Renal cortical epithelial cell (primary cell): ENCODE measurements around the gene KCNQ1. TPM values are rescaled to one million over a fixed set of nuclear protein-coding genes. Genes with fewer than 3 reads are reported as not detected.

Experiments used
- DNase-seq: peaks from one replicate; pipeline ENCODE4 v3.0.0-alpha.2; 2011; ENCODE audit warnings: low read depth
- total RNA-seq: library from RNA; depleted of rRNA; stranded (reverse); fragments of >200 nt; gene quantifications from 2 replicates; pipeline ENCODE4 v1.2.3, GENCODE V29; 2014

The KCNQ1 gene
- total RNA-seq, 1 donor from 2014 or later, result 1.1 TPM

- no peak for DNase-seq
These were observed 109.1 kb downstream of the KCNQ1 start for GRCh38 chr11:2553886-2554285.

- no peak for DNase-seq
These were observed 109.8 kb downstream of the KCNQ1 start for GRCh38 chr11:2554338-2555207.

GRCh38 chr11:2555336-2555735 lies 110.5 kb downstream of the KCNQ1 start:
- no peak for DNase-seq

- DNase-seq, result no peak
These were observed 111.1 kb downstream of the KCNQ1 start for GRCh38 chr11:2555891-2556290.

GRCh38 chr11:2557381-2557780 lies 112.6 kb downstream of the KCNQ1 start:
- no peak for DNase-seq

- DNase-seq, result no peak
These were observed 113.6 kb downstream of the KCNQ1 start for GRCh38 chr11:2558397-2558796.

- no peak for DNase-seq
These were observed 114.2 kb downstream of the KCNQ1 start for GRCh38 chr11:2558861-2559526.

- no peak for DNase-seq
These were observed 114.9 kb downstream of the KCNQ1 start for GRCh38 chr11:2559527-2560311.

GRCh38 chr11:2561696-2562581 lies 117.1 kb downstream of the KCNQ1 start:
- no peak for DNase-seq

- DNase-seq, result no peak
These were observed 118.0 kb downstream of the KCNQ1 start for GRCh38 chr11:2562890-2563212.

GRCh38 chr11:2563213-2564007 lies 118.6 kb downstream of the KCNQ1 start:
- DNase-seq, result no peak

GRCh38 chr11:2564008-2564530 lies 119.3 kb downstream of the KCNQ1 start:
- DNase-seq, result no peak

GRCh38 chr11:2564588-2565425 lies 120.0 kb downstream of the KCNQ1 start:
- no peak for DNase-seq

GRCh38 chr11:2565447-2566222 lies 120.8 kb downstream of the KCNQ1 start:
- DNase-seq, result no peak

GRCh38 chr11:2566223-2567025 lies 121.6 kb downstream of the KCNQ1 start:
- DNase-seq, result no peak

- no peak for DNase-seq
These were observed 122.3 kb downstream of the KCNQ1 start for GRCh38 chr11:2567026-2567671.

GRCh38 chr11:2569321-2569721 lies 124.5 kb downstream of the KCNQ1 start:
- no peak for DNase-seq
